Stimulated activated CD8-positive, alpha-beta memory T cell treated with anti-CD3 and anti-CD28 coated beads, Interleukin-4, amount 100 ng/mL, for 1 hour (primary cell): Measurements from ENCODE around the gene LVRN.

Experiments used
- DNase-seq, 2 donors: peaks; one replicate each; pipeline ENCODE4 v3.0.0-alpha.2; 2020; ENCODE audit warnings: low read depth in 2 of 2, low spot score in 1 of 2

The LVRN gene

DNA sequence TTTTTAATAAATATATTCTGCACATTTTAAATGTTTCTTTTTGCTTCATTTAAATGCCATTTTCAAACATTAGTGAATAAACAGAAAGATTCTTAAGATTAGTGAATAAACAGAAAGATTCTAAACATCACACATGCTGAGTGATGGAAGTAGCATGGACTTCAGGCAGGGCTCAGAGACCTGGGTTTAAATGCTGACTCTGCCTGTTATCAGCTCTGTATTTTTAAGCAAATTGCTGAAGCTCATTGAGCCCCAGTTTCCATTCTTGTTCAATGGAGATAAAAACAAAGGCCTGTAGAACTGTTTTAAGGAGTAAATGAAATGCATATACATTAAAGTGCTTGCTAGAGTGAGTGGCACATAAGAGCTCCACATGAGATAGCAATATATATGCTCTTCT is 8.1 kb upstream of the LVRN start:
- DNase-seq = no peak

- no peak for DNase-seq
These were observed 5.3 kb upstream of the LVRN start for GRCh38 chr5:115956957-115957356.

DNA sequence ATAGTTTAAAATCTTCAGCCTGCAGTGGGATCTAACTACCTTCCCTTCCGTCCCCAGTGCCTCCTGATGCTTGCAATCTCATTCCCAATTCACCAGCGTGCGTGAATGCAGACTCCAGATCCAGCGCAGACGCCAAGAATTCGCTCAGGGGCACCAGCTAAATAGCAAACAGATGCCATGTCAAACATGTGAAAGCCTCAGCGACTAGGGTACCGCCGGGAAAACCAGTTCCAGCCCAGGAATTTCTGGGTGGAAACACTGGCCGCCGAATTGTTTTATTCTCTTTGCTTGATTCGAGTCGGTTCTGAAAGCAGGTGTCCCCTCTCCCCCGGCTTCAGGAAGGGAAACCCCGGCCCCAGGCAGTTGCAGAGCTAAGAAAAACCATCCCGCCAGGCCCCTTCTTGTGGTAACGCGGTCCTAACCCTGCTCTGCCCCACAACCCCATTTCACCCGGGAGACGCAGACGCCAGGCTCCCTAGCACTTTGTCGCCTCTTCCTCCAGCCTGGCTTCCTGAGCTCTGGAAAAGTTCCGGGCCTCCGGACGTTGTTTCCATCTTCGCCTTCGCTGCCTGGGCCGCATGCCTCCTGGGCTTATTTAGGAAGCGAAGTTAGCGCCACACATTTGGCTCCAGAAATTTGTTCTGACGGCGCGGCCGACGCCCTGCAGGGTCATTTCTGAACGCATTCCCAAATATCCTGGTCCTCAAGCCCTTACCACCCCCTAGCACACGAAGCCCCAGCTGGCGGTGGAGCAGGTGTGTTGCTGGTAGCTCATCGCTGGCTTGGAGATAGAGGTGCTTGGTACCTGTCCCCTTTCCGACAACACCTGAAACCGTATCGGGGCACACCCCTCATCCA is 665 bp upstream of the LVRN start:
- DNase-seq = no peak

DNA sequence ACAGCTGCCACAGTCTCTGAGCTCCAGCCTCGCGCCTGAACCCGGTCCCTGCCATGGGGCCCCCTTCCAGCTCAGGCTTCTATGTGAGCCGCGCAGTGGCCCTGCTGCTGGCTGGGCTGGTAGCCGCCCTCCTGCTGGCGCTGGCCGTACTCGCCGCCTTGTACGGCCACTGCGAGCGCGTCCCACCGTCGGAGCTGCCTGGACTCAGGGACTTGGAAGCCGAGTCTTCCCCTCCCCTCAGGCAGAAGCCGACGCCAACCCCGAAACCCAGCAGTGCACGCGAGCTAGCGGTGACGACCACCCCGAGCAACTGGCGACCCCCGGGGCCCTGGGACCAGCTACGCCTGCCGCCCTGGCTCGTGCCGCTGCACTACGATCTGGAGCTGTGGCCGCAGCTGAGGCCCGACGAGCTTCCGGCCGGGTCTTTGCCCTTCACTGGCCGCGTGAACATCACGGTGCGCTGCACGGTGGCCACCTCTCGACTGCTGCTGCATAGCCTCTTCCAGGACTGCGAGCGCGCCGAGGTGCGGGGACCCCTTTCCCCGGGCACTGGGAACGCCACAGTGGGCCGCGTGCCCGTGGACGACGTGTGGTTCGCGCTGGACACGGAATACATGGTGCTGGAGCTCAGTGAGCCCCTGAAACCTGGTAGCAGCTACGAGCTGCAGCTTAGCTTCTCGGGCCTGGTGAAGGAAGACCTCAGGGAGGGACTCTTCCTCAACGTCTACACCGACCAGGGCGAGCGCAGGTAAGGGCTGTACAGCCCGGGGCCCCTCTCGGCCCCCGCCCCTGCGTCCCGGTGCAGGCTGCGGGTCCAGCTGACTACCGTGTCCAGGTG is 509 bp downstream of the LVRN start:
- no peak for DNase-seq

- DNase-seq = no peak
These were observed 1.3 kb downstream of the LVRN start for GRCh38 chr5:115963566-115963965.

DNA sequence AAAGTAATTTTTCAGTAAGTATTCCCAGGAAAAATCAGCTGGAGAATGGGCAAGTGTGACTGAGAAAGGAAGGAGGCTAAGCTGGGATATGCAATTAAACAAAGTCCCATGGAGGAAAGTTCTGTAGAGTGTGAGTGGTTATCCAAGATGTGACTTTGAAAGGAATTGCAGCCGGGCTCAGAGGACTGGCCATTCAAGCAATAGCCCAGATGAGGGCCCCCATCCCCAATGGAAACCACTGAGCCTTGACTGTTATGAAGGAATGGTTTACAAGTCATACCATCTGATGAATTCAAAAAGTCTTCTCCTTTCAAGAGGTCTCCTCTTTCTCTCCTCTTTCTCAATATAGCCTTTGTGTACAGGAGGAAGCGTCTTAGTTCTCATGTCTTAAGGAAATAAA is 6.5 kb downstream of the LVRN start:
- DNase-seq = no peak

DNA sequence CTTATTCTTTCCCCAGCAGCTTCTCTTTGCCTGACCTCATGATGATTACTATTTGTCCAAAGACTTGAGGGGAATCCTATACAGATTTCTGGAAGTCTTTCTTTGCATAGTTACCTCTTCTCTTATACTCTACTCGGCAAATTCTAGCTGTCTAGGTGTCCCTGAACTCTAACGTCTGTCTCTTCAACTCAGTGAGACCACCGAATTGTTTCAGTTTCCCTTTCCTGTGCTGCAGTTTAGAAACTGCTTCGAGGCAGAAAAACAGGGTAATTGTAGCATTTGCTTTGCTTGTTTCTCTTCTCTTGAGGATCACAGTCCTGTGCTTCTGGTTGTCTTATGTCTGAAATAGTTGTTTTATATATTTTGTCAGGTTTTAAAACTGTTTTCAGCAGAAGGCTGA is 14.8 kb downstream of the LVRN start:
- no peak for DNase-seq

DNA sequence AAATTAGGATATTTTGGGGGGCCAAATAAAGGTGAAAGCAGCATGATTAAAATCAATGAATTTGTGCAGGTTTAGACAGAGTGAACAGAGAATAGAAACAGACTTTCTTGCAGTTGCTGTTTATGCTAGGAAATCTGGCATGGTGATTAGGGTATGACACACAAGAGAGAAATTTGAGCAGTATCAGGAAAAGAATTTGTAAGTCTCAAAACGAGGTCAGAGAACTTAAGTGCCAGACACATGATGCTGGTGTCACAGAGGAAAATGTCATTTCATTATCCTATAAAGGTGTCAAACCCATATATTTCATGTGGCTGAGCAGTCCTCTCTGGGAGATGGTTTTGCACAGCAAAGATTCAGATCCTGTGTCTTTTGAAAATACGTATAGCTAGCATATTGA is 15.7 kb downstream of the LVRN start:
- DNase-seq = no peak

DNA sequence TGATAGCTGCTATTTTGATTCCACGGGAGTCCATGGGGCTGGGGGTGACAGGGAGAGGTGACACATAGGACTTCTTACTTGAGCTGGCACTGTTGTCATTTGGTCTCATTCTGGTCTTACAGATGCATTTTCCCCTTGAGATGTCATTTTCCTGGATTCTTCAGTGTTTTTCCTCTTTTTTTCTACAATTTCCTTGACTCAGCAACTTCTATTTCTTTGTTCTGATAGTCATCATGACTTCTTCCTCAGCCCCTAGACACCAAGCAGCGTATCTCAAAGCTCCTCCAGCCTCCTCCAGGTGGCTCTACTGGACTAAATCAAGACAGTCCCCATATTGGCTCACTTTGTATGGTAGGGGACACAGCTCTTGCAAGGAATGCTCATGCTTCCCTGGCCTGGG is 16.5 kb downstream of the LVRN start:
- DNase-seq = no peak

GRCh38 chr5:115979201-115980041 is 17.1 kb downstream of the LVRN start:
- DNase-seq = no peak

DNA sequence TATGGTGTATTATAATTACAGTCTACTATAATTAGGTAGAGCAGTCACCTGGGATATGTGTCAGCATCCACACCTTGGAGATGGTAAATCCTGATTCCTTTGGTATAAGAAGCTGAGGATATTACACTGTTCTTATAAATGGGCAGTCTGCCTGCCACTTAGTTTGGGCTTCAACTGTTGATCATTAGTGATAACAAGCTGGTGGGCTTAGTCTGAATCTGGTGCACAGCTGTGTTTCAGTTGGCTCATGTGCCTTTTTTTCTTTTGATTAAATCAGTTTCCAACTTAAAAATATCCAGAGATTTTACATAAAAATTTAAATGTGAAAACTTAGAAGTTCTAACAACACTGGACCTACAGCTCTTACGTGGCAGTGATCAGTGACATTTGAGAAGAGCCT is 21.2 kb downstream of the LVRN start:
- no peak for DNase-seq

DNA sequence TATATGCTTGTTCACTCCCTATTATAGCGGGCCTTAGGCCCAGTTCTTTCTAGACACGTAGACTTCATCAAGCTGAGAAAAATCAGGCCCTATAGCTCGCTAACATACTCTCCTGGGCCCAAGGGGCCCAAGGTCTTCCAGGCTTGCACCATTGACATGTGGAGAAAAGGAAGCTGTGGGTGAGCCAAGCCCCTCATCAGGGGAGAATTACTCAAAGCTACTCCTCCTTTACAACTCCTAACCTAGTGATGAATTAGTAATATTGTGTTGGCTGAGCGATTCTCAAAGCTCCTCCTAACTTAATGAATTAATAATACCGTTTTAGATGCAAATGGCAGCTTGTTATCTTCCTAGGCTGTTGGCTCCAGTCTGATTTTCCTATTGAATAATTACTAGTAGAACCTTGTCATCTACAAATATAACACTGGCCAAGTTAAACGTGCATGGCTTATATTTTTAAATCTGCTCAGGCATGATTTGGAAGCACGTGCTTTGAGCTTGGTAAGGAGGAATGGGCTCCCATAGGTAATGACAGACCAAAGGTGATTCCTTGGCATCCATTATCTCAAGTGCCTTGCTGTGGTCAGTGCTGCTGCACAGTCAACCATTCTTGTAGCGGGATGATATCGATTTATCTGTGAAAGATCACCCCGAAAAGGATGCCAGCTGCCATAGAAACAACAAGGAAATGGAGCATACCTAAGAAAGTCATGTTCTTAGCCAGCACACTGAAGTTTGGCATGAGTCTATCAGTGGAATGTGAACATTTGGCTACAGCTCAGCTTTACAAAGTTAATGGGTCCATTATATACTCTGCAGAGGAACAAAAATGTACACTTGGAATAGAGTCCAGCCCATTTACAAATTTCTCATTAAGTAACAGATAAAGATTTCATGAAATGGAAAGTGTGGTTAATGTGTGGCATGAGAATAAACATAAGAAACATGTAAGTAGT is 23.8 kb downstream of the LVRN start:
- no peak for DNase-seq

DNA sequence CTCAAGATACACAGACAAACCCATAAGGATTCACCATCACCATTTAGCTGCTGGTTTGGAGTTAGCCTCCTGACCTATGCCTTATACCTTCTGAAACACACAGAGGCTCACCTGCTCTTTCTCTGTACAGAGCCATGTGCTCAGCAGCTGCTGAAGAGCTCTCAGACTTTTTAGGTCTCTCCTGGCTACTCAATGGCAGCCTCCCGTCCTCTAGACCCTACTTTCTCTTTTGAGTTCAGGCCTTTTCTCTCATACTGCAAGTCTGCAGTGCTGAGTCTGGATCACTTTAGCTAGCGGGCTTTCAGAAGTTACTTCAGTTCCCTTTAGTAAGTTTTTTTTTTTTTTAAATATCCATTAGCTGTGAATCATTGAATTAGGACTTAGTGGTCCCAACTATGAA is 25.7 kb downstream of the LVRN start:
- no peak for DNase-seq

GRCh38 chr5:115992848-115993350 is 30.6 kb downstream of the LVRN start:
- DNase-seq = no peak

- no peak for DNase-seq
These were observed 33.1 kb downstream of the LVRN start for GRCh38 chr5:115995351-115995750.

- DNase-seq = no peak
These were observed 40.0 kb downstream of the LVRN start for GRCh38 chr5:116002116-116002906.

GRCh38 chr5:116004248-116004647 is 42.0 kb downstream of the LVRN start:
- no peak for DNase-seq

- DNase-seq = no peak
These were observed 47.5 kb downstream of the LVRN start for GRCh38 chr5:116009806-116010205.

- no peak for DNase-seq
These were observed 48.8 kb downstream of the LVRN start for GRCh38 chr5:116011046-116011445.
